PC-3 (cell line): ENCODE data around the gene AKAIN1. TPM values are rescaled to one million over a fixed set of nuclear protein-coding genes. Genes with fewer than 3 reads are reported as not detected.

ENCODE experiments used
- ATAC-seq: fragments of 200-7000 bp; cut with Tn5 transposase; 2 replicates; pipeline ENCODE4 v1.9.1; 2020; ENCODE audit warnings: mild to moderate bottlenecking, moderate library complexity
- BruUV-seq: library from RNA; stranded (reverse); fragments of 400-500 nt; replicated peaks from 2 replicates; lab custom pipeline; 2021; lab: Mats Ljungman, UMichigan
- CTCF ChIA-PET: fragments of 300-600 bp; sonication (Branson Sonifier 250); formaldehyde crosslinking; loops from one replicate; lab custom pipeline; 2022; ENCODE audit warnings: antibody characterized with exemption; lab: Charles Lee
- POLR2A ChIA-PET: fragments of 300-600 bp; sonication (Branson Sonifier 250); formaldehyde crosslinking; loops from one replicate; lab custom pipeline; 2022; ENCODE audit warnings: antibody characterized with exemption; ENCODE audit not compliant: unreplicated experiment; lab: Charles Lee
- DNase-seq: peaks from one replicate; pipeline ENCODE4 v3.0.0-alpha.2; 2015
- H2AFZ ChIP-seq: fragments of 300-600 bp; sonication (generic); 2 replicates; pipeline ENCODE4 v1.6.0; 2016; ENCODE audit warnings: antibody characterized with exemption, low read length
- H3F3A ChIP-seq: fragments of 300-600 bp; sonication (generic); one replicate; pipeline ENCODE4 v1.6.0; 2017; ENCODE audit warnings: antibody characterized with exemption, low read length, control low read depth, mild to moderate bottlenecking; ENCODE audit not compliant: unreplicated experiment
- H3K27ac ChIP-seq: fragments of 300-600 bp; sonication (generic); 2 replicates; pipeline ENCODE4 v1.5.1; 2016; ENCODE audit warnings: mild to moderate bottlenecking, low read length
- H3K27me3 ChIP-seq: fragments of 300-600 bp; sonication (generic); 2 replicates; pipeline ENCODE4 v1.6.1; 2016; ENCODE audit warnings: low read length, mixed read lengths
- H3K36me3 ChIP-seq: fragments of 300-600 bp; sonication (generic); 2 replicates; pipeline ENCODE4 v1.6.1; 2016; ENCODE audit warnings: low read depth, mixed run types, low read length, mixed read lengths
- H3K4me1 ChIP-seq: fragments of 300-600 bp; sonication (generic); 2 replicates; pipeline ENCODE4 v1.5.1; 2016; ENCODE audit warnings: low read length; ENCODE audit not compliant: insufficient read depth
- H3K4me2 ChIP-seq: fragments of 300-600 bp; sonication (generic); 2 replicates; pipeline ENCODE4 v1.6.0; 2016; ENCODE audit warnings: low read length
- H3K4me3 ChIP-seq: fragments of 300-600 bp; sonication (generic); 2 replicates; pipeline ENCODE4 v1.5.1; 2016; ENCODE audit warnings: mild to moderate bottlenecking, low read length, mixed read lengths
- H3K79me2 ChIP-seq: fragments of 300-600 bp; sonication (generic); 2 replicates; pipeline ENCODE4 v1.6.1; 2017; ENCODE audit warnings: low read length, mixed read lengths
- H3K9ac ChIP-seq: fragments of 300-600 bp; sonication (generic); 2 replicates; pipeline ENCODE4 v1.6.0; 2016; ENCODE audit warnings: mild to moderate bottlenecking, low read length
- H3K9me2 ChIP-seq: fragments of 300-600 bp; sonication (generic); replicated peaks from 2 replicates; pipeline ENCODE4 v1.6.1; 2016; ENCODE audit warnings: mixed run types, low read length, mixed read lengths
- H3K9me3 ChIP-seq: fragments of 300-600 bp; sonication (generic); 2 replicates; pipeline ENCODE4 v1.6.1; 2016; ENCODE audit warnings: low read length, mixed read lengths
- H4K20me1 ChIP-seq: fragments of 300-600 bp; sonication (generic); 2 replicates; pipeline ENCODE4 v1.6.1; 2016; ENCODE audit warnings: low read length, mixed read lengths
- CTCF ChIP-seq: fragments of 300-600 bp; sonication (generic); conservative IDR thresholded peaks from 2 replicates; pipeline ENCODE4 v1.5.1; 2017; ENCODE audit warnings: antibody characterized with exemption, low read depth, mild to moderate bottlenecking, low read length
- EZH2 ChIP-seq: fragments of 300-600 bp; sonication (generic); IDR thresholded peaks from one replicate; pipeline ENCODE4 v1.6.1; 2017; ENCODE audit warnings: antibody characterized with exemption, mild to moderate bottlenecking, low read length; ENCODE audit not compliant: unreplicated experiment
- EZH2phosphoT487 ChIP-seq: fragments of 300-600 bp; sonication (generic); IDR thresholded peaks from 2 replicates; pipeline ENCODE4 v1.6.1; 2018; ENCODE audit warnings: mild to moderate bottlenecking, antibody characterized with exemption, low read length, borderline replicate concordance
- intact Hi-C: fragments of 100-400 bp; cut with micrococcal nuclease; formaldehyde crosslinking; loops from 2 replicates; pipeline ENCODE4 v1.9.0; 2023
- total RNA-seq: library from RNA; depleted of rRNA; stranded (reverse); fragments of >200 nt; gene quantifications from 2 replicates; pipeline ENCODE4 v1.2.3, GENCODE V29; 2014

Gene AKAIN1
- total RNA-seq, 1 experiment from 2014 or later, result not detected

GRCh38 chr18:5137261-5137660 lies 59.8 kb downstream of the AKAIN1 start:
- no peaks in the 10 kb centered on the region for H3K9me3 ChIP-seq
- no peak overlapping the region for H3K4me2 ChIP-seq
- no peak overlapping the region for H3K27ac ChIP-seq
- H3K4me1 ChIP-seq, result no peaks in the 10 kb centered on the region
- no peak for ATAC-seq
- H4K20me1 ChIP-seq, result no peaks in the 10 kb centered on the region
- H3K9ac ChIP-seq, result no peak overlapping the region
- no peak overlapping the region for H2AFZ ChIP-seq
- no peaks in the 10 kb centered on the region for H3K9me2 ChIP-seq
- intact Hi-C loops, result no loop called here
- CTCF ChIA-PET, result no interaction called here
- no peak for TF ChIP-seq EZH2
- no peak for TF ChIP-seq CTCF
- TF ChIP-seq EZH2phosphoT487, result no peak
- POLR2A ChIA-PET, result no interaction called here
- no peaks in the 10 kb centered on the region for H3K27me3 ChIP-seq
- H3F3A ChIP-seq, result no peaks in the 10 kb centered on the region
- no TSS peak for BruUV-seq
- no peaks in the 10 kb centered on the region for H3K79me2 ChIP-seq
- no peak for DNase-seq
- no peak overlapping the region for H3K4me3 ChIP-seq
- no peaks in the 10 kb centered on the region for H3K36me3 ChIP-seq

GRCh38 chr18:5132987-5133386 lies 64.1 kb downstream of the AKAIN1 start:
- H3F3A ChIP-seq, result no peaks in the 10 kb centered on the region
- ATAC-seq (no peak), DNase-seq (no peak)
- H3K36me3 ChIP-seq, result no peaks in the 10 kb centered on the region
- H2AFZ ChIP-seq, result no peak overlapping the region
- H3K9ac ChIP-seq, result no peak overlapping the region
- no TSS peak for BruUV-seq
- H3K27me3 ChIP-seq, result no peaks in the 10 kb centered on the region
- no peak overlapping the region for H3K4me2 ChIP-seq
- no peaks in the 10 kb centered on the region for H3K4me1 ChIP-seq
- intact Hi-C loops, result no loop called here
- H3K27ac ChIP-seq, result no peak overlapping the region
- H3K4me3 ChIP-seq, result no peak overlapping the region
- no peaks in the 10 kb centered on the region for H3K79me2 ChIP-seq
- H3K9me2 ChIP-seq, result no peaks in the 10 kb centered on the region
- ChIA-PET CTCF (no interaction called here), POLR2A (no interaction called here)
- no peaks in the 10 kb centered on the region for H4K20me1 ChIP-seq
- TF ChIP-seq CTCF, result no peak
- no peak for TF ChIP-seq EZH2phosphoT487
- TF ChIP-seq EZH2, result no peak
- H3K9me3 ChIP-seq, result no peaks in the 10 kb centered on the region

GRCh38 chr18:5122272-5122671 lies 74.8 kb downstream of the AKAIN1 start:
- H3K9me3 ChIP-seq, result peaks cover 8% of the 10 kb centered on the region
- H3K4me3 ChIP-seq, result no peak overlapping the region
- intact Hi-C loops, result no loop called here
- CTCF ChIA-PET, result no interaction called here
- H3K79me2 ChIP-seq, result no peaks in the 10 kb centered on the region
- no peaks in the 10 kb centered on the region for H4K20me1 ChIP-seq
- BruUV-seq, result no TSS peak
- no peak overlapping the region for H3K27ac ChIP-seq
- no peaks in the 10 kb centered on the region for H3K9me2 ChIP-seq
- no peak overlapping the region for H3K9ac ChIP-seq
- DNase-seq (no peak), ATAC-seq (no peak)
- no peak overlapping the region for H3K4me2 ChIP-seq
- no peaks in the 10 kb centered on the region for H3F3A ChIP-seq
- H2AFZ ChIP-seq, result no peak overlapping the region
- H3K4me1 ChIP-seq, result no peaks in the 10 kb centered on the region
- H3K27me3 ChIP-seq, result no peaks in the 10 kb centered on the region
- TF ChIP-seq EZH2 (no peak), EZH2phosphoT487 (no peak), CTCF (no peak)
- POLR2A ChIA-PET, result no interaction called here
- no peaks in the 10 kb centered on the region for H3K36me3 ChIP-seq
